HL-60 (cell line): ENCODE measurements around the gene RFXANK.

Experiments
- POLR2AphosphoS5 ChIP-seq: IDR thresholded peaks from 2 replicates; pipeline ENCODE4 v1.6.1; 2012; ENCODE audit warnings: low read depth
- TF ChIP-seq, protein P1 (sequence below): IDR thresholded peaks from one replicate; pipeline ENCODE4 v1.5.1; 2011; ENCODE audit warnings: low read length, control low read depth, inconsistent platforms; ENCODE audit not compliant: insufficient read depth

DNA sequence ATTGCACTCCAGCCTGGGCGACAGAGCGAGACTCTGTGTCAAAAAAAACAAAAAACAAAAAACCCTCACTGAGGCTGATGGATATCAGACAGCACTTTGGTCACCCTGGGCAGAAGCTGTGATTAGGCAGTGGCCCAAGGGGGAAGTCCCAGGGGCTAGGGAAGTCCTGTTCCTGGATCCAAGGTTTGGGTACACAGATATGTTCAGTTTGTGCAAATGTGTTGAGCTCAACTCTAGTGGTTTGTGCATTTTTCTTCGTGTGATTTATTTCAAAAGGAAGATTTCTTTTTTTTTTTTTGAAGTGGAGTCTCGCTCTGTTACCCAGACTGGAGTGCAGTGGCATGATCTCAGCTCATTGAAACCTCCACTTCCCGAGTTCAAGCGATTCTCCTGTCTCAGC lies 34.2 kb upstream of the RFXANK start:
- TF ChIP-seq, protein P1, sequence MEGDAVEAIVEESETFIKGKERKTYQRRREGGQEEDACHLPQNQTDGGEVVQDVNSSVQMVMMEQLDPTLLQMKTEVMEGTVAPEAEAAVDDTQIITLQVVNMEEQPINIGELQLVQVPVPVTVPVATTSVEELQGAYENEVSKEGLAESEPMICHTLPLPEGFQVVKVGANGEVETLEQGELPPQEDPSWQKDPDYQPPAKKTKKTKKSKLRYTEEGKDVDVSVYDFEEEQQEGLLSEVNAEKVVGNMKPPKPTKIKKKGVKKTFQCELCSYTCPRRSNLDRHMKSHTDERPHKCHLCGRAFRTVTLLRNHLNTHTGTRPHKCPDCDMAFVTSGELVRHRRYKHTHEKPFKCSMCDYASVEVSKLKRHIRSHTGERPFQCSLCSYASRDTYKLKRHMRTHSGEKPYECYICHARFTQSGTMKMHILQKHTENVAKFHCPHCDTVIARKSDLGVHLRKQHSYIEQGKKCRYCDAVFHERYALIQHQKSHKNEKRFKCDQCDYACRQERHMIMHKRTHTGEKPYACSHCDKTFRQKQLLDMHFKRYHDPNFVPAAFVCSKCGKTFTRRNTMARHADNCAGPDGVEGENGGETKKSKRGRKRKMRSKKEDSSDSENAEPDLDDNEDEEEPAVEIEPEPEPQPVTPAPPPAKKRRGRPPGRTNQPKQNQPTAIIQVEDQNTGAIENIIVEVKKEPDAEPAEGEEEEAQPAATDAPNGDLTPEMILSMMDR, result no peak
- no peak for TF ChIP-seq POLR2AphosphoS5
